22Rv1 (cell line): ENCODE measurements around the gene ZNF709.
"Not testable (repeated sequence)": the region's sequence is repeated elsewhere in the genome, so short reads cannot be mapped to it uniquely, and the experiment has no call there.

Experiments used
- H3K27ac ChIP-seq: fragments of 450-650 bp; 2 replicates; pipeline ENCODE4 v1.5.1; 2017
- CTCF ChIP-seq: fragments of 450-650 bp; IDR thresholded peaks from 2 replicates; pipeline ENCODE4 v1.5.1; 2017; ENCODE audit warnings: mild to moderate bottlenecking
- ZFX ChIP-seq: fragments of 450-650 bp; IDR thresholded peaks from 2 replicates; pipeline ENCODE4 v1.6.1; 2017; ENCODE audit warnings: antibody characterized with exemption, borderline replicate concordance

Gene ZNF709

GRCh38 chr19:12481781-12482508 lies 2.7 kb downstream of the ZNF709 start:
- TF ChIP-seq CTCF (no peak), ZFX (no peak)
- H3K27ac ChIP-seq = no peak overlapping the region

GRCh38 chr19:12478234-12478941 lies 6.2 kb downstream of the ZNF709 start:
- H3K27ac ChIP-seq = no peak overlapping the region
- TF ChIP-seq ZFX (no peak), CTCF (no peak)

DNA sequence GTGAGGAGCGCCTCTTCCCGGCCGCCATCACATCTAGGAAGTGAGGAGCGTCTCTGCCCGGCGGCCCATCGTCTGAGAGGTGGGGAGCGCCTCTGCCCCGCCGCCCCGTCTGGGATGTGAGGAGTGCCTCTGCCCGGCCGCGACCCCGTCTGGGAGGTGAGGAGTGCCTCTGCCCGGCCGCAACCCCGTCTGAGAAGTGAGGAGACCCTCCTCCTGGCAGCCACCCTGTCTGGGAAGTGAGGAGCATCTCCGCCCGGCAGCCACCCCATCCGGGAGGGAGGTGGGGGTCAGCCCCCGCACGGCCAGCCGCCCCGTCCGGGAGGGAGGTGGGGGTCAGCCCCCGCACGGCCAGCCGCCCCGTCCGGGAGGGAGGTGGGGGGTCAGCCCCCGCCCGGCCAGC lies 17.0 kb downstream of the ZNF709 start:
- H3K27ac ChIP-seq = not testable (repeated sequence)

GRCh38 chr19:12465211-12465610 lies 19.4 kb downstream of the ZNF709 start:
- no peak overlapping the region for H3K27ac ChIP-seq
- TF ChIP-seq CTCF = no peak
- no peak for TF ChIP-seq ZFX

- no peak overlapping the region for H3K27ac ChIP-seq
- TF ChIP-seq ZFX (no peak), CTCF (no peak)
Observed at GRCh38 chr19:12464769-12465168, 19.8 kb downstream of the ZNF709 start.

DNA sequence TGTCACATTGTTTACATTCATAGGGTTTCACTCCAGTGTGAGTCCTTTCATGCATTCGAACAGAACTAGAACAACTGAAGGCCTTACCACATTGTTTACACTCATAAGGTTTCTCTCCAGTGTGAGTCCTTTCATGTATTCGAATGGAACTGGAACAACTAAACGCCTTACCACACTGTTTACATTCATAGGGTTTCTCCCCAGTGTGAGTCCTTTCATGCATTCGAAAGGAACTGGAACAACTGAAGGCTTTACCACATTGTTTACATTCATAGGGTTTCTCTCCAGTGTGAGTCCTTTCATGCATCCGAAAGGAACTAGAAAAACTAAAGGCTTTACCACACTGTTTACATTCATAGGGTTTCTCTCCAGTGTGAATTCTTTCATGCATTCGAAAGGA lies 20.5 kb downstream of the ZNF709 start:
- not testable (repeated sequence) for H3K27ac ChIP-seq

DNA sequence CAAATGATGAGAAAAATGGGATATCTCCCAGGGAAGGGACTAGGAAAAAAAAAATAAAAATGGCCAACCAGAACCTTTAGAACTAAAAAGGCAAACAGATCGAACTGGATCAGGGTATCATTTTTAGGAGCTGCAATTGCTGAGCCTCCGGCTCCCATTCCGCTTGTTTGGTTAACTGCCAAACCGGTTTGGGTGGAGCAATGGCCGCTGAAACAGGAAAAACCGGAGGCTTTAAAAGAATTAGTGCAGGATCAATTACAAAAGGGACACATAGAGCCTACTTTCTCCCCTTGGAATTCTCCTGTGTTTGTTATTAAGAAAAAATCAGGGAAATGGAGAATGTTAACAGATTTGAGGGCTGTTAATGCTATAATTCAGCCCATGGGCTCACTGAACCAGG lies 31.1 kb downstream of the ZNF709 start:
- TF ChIP-seq CTCF = no peak
- no peak for TF ChIP-seq ZFX
- no peak overlapping the region for H3K27ac ChIP-seq

DNA sequence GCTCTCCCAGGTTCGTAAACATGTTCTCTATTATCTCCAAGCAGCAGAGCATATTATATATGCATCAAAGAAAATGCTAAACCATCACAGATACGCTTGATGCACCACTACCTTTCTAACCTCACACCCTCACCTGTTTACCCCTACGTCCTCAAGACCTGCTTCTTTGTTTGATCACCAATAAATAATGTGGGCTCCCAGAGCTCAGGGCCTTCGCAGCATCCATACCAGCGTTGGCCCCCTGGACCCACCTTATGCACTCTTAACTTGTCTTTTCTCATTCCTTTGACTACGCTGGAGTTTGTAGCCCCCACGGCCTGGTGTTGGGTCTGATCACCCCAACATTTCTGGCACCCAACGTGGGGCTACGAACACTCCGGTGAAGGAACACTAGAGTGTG lies 33.8 kb downstream of the ZNF709 start:
- no peak overlapping the region for H3K27ac ChIP-seq
- no peak for TF ChIP-seq CTCF
- no peak for TF ChIP-seq ZFX
